HCT116 (cell line): ENCODE measurements around the gene NSD2. TPM values are rescaled to one million over a fixed set of nuclear protein-coding genes. Genes with fewer than 3 reads are reported as not detected.

Experiments used
- ATAC-seq: fragments of 200-7000 bp; cut with Tn5 transposase; 2 replicates; pipeline ENCODE4 v1.9.1; 2020; ENCODE audit warnings: mild to moderate bottlenecking, moderate library complexity
- BruUV-seq: library from RNA; stranded (reverse); fragments of 400-500 nt; replicated peaks from 2 replicates; lab custom pipeline; 2021; lab: Mats Ljungman, UMichigan
- CTCF ChIA-PET: fragments of 300-600 bp; sonication (Branson Sonifier 250); formaldehyde crosslinking; loops from one replicate; lab custom pipeline; 2021; ENCODE audit warnings: antibody characterized with exemption; lab: Charles Lee
- POLR2A ChIA-PET: fragments of 300-600, 350-600 bp; sonication (Branson Sonifier 250); formaldehyde crosslinking; loops from one replicate; lab custom pipeline; 2021; ENCODE audit warnings: antibody characterized with exemption; lab: Charles Lee
- RAD21 ChIA-PET, 2 experiments: fragments of 300-600 bp; sonication (Branson Sonifier 250); formaldehyde crosslinking; loops; one replicate each; lab custom pipeline; 2023; ENCODE audit warnings: low total read pairs in 2 of 2; ENCODE audit not compliant: uncharacterized antibody in 2 of 2, unreplicated experiment in 2 of 2, low non-redundant PET in 1 of 2; lab: Charles Lee
- DNase-seq: peaks from one replicate; pipeline ENCODE4 v3.0.0-alpha.2; 2010; ENCODE audit warnings: low read depth, low spot score
- H2AFZ ChIP-seq: fragments of 200-600 bp; shearing (Covaris generic), sonication (generic); 2 replicates; pipeline ENCODE4 v1.6.1; 2017; ENCODE audit warnings: low read depth, mixed run types, mixed read lengths, antibody characterized with exemption, low read length; ENCODE audit not compliant: poor library complexity, severe bottlenecking
- H3K27ac ChIP-seq: 2 replicates; pipeline ENCODE4 v1.5.1; 2012; ENCODE audit warnings: low read depth, low read length
- H3K27me3 ChIP-seq: fragments of 200-600 bp; sonication (generic); 2 replicates; pipeline ENCODE4 v1.6.1; 2016; ENCODE audit warnings: mixed run types, low read length, mixed read lengths; ENCODE audit not compliant: insufficient read depth
- H3K36me3 ChIP-seq, 2 experiments: fragments of 200-500 bp in 1 of 2; fragments of 200-600 bp in 1 of 2; sonication (Bioruptor generic) in 1 of 2; sonication (generic) in 1 of 2; 2 replicates each; pipeline versions ENCODE4 v1.5.1 to v1.6.1; 2014 to 2016; ENCODE audit warnings: low read length in 2 of 2, inconsistent platforms in 1 of 2, mixed read lengths in 1 of 2, mixed run types in 1 of 2; ENCODE audit not compliant: insufficient read depth in 2 of 2, control insufficient read depth in 1 of 2
- H3K4me1 ChIP-seq, 2 experiments: fragments of 200-600 bp in 1 of 2; sonication (generic) in 1 of 2; 2 replicates each; pipeline versions ENCODE4 v1.5.1 to v1.6.1; 2012 to 2017; ENCODE audit warnings: low read length in 2 of 2, inconsistent platforms in 1 of 2, mild to moderate bottlenecking in 1 of 2, mixed read lengths in 1 of 2, mixed run types in 1 of 2, moderate library complexity in 1 of 2; ENCODE audit not compliant: insufficient read depth in 2 of 2, control insufficient read depth in 1 of 2
- H3K4me2 ChIP-seq: fragments of 200-600 bp; sonication (generic); 2 replicates; pipeline ENCODE4 v1.6.1; 2017; ENCODE audit warnings: mixed run types, low read length, mixed read lengths
- H3K4me3 ChIP-seq, 2 experiments: fragments of 200-600 bp in 1 of 2; sonication (generic) in 1 of 2; replicated peaks in 1 of 2; 2 replicates each; pipeline ENCODE4 v1.5.1; 2011 to 2016; ENCODE audit warnings: low read length in 2 of 2, control low read depth in 1 of 2, low read depth in 1 of 2, mild to moderate bottlenecking in 1 of 2, mixed read lengths in 1 of 2, mixed run types in 1 of 2
- H3K79me2 ChIP-seq: fragments of 200-600 bp; sonication (generic); 2 replicates; pipeline ENCODE4 v1.6.1; 2017; ENCODE audit warnings: mild to moderate bottlenecking, mixed run types, low read length, moderate library complexity, mixed read lengths; ENCODE audit not compliant: insufficient read depth
- H3K9ac ChIP-seq: fragments of 200-600 bp; sonication (generic); 2 replicates; pipeline ENCODE4 v1.6.1; 2016; ENCODE audit warnings: low read length, mixed read lengths
- H3K9me2 ChIP-seq: fragments of 200-600 bp; sonication (generic), shearing (Covaris generic); 2 replicates; pipeline ENCODE4 v1.6.1; 2017; ENCODE audit warnings: mixed run types, mild to moderate bottlenecking, moderate library complexity; ENCODE audit not compliant: insufficient read depth
- H3K9me3 ChIP-seq, 2 experiments: fragments of 200-500 bp in 1 of 2; fragments of 200-600 bp in 1 of 2; sonication (Bioruptor generic) in 1 of 2; sonication (generic) in 1 of 2; 2 replicates each; pipeline ENCODE4 v1.6.1; 2014 to 2017; ENCODE audit warnings: low read length in 2 of 2, mixed read lengths in 2 of 2, inconsistent platforms in 1 of 2, low read depth in 1 of 2, mild to moderate bottlenecking in 1 of 2, mixed run types in 1 of 2, moderate library complexity in 1 of 2; ENCODE audit not compliant: control insufficient read depth in 1 of 2, insufficient read depth in 1 of 2
- H4K20me1 ChIP-seq: fragments of 200-600 bp; sonication (generic), shearing (Covaris generic); 2 replicates; pipeline ENCODE4 v1.6.1; 2017; ENCODE audit warnings: mixed run types, mild to moderate bottlenecking, moderate library complexity; ENCODE audit not compliant: insufficient read depth
- CBX3 ChIP-seq: IDR thresholded peaks from 2 replicates; pipeline ENCODE4 v1.6.1; 2012; ENCODE audit warnings: low read depth
- CEBPB ChIP-seq: IDR thresholded peaks from 2 replicates; pipeline ENCODE4 v1.6.1; 2012; ENCODE audit warnings: low read depth
- EGR1 ChIP-seq: IDR thresholded peaks from 2 replicates; pipeline ENCODE4 v1.6.1; 2012; ENCODE audit warnings: low read depth
- EZH2 ChIP-seq: fragments of 200-600 bp; sonication (generic); IDR thresholded peaks from 2 replicates; pipeline ENCODE4 v1.6.1; 2017; ENCODE audit warnings: antibody characterized with exemption, mixed run types
- EZH2phosphoT487 ChIP-seq: fragments of 200-600 bp; IDR thresholded peaks from 2 replicates; pipeline ENCODE4 v1.6.1; 2018; ENCODE audit warnings: antibody characterized with exemption, borderline replicate concordance
- POLR2A ChIP-seq: IDR thresholded peaks from 2 replicates; pipeline ENCODE4 v1.7.0; 2011; ENCODE audit warnings: borderline replicate concordance; ENCODE audit not compliant: insufficient read depth, insufficient read length; ENCODE audit errors: extremely low read depth
- POLR2AphosphoS5 ChIP-seq: IDR thresholded peaks from 2 replicates; pipeline ENCODE4 v1.6.1; 2011; ENCODE audit warnings: mild to moderate bottlenecking, low read depth, low read length, moderate library complexity
- RAD21 ChIP-seq: IDR thresholded peaks from 2 replicates; pipeline ENCODE4 v1.6.1; 2012; ENCODE audit warnings: low read depth, mild to moderate bottlenecking
- SRF ChIP-seq: IDR thresholded peaks from 2 replicates; pipeline ENCODE4 v1.6.1; 2012; ENCODE audit warnings: low read depth
- TCF7L2 ChIP-seq: IDR thresholded peaks from 2 replicates; pipeline ENCODE4 v1.7.0; 2011; ENCODE audit warnings: borderline replicate concordance, inconsistent platforms; ENCODE audit not compliant: insufficient read depth, insufficient read length; ENCODE audit errors: extremely low read depth
- YY1 ChIP-seq: IDR thresholded peaks from 2 replicates; pipeline ENCODE4 v1.6.1; 2011; ENCODE audit warnings: low read length, low read depth, moderate library complexity, mild to moderate bottlenecking; ENCODE audit not compliant: insufficient replicate concordance; ENCODE audit errors: extremely low read depth
- ZFX ChIP-seq: fragments of 450-650 bp; IDR thresholded peaks from 2 replicates; pipeline ENCODE4 v1.6.1; 2017
- intact Hi-C: fragments of 100-400 bp; cut with micrococcal nuclease; formaldehyde crosslinking; loops from 2 replicates; pipeline ENCODE4 v1.10.0; 2022
- total RNA-seq: library from RNA; stranded (reverse); gene quantifications from one replicate; pipeline ENCODE4 v1.2.1, GENCODE V29; 2021; ENCODE audit not compliant: unreplicated experiment
- TF ChIP-seq, protein P1 (sequence below), 3 experiments: fragments of 200-600 bp in 1 of 3; sonication (generic) in 1 of 3; IDR thresholded peaks in 2 of 3; conservative IDR thresholded peaks in 1 of 3; 2 replicates each; pipeline ENCODE4 v1.5.1; 2012 to 2017; ENCODE audit warnings: low read depth in 2 of 3, low read length in 2 of 3, antibody characterized with exemption in 1 of 3, borderline replicate concordance in 1 of 3, control low read depth in 1 of 3, mild to moderate bottlenecking in 1 of 3, mixed read lengths in 1 of 3, mixed run types in 1 of 3, moderate library complexity in 1 of 3; ENCODE audit not compliant: insufficient read depth in 1 of 3
- TF ChIP-seq, protein P2 (sequence below): IDR thresholded peaks from 2 replicates; pipeline ENCODE4 v1.6.1; 2012
- TF ChIP-seq, protein P3 (sequence below): IDR thresholded peaks from 2 replicates; pipeline ENCODE4 v1.6.1; 2011; ENCODE audit warnings: mild to moderate bottlenecking, low read length, moderate library complexity; ENCODE audit not compliant: insufficient replicate concordance; ENCODE audit errors: extremely low read depth
- TF ChIP-seq, protein P4 (sequence below): IDR thresholded peaks from 2 replicates; pipeline ENCODE4 v1.6.1; 2012

NSD2 gene
- total RNA-seq, 1 experiment from 2014 or later: 145 TPM

DNA sequence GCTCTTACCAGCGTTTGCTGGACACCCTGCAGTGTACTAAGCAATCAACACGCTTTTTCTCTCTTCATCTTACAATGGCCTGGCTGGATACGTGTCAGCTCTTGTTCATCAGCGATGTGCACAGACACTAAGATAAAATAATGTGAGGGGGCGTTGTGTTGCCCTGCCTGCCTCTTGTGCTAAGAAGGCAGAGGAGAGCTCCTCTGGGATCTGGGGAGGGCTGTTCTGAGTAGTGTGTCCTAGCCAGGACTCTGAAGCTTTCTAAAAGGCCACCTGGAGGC is 87.9 kb downstream of the NSD2 start:
- RAD21 ChIA-PET: no interaction called here
- Histone ChIP-seq H3K27me3 (no peaks in the 10 kb centered on the region), H3K27ac (no peak overlapping the region), H3K9me3 (no peaks in the 10 kb centered on the region), H3K9ac (no peak overlapping the region), H2AFZ (no peak overlapping the region), H3K36me3 (peaks cover 42 to 74% of the 10 kb centered on the region in 2 experiments), H3K4me1 (no peaks in the 10 kb centered on the region), H3K79me2 (peaks cover 18% of the 10 kb centered on the region), H4K20me1 (no peaks in the 10 kb centered on the region), H3K4me3 (no peak overlapping the region), H3K9me2 (no peaks in the 10 kb centered on the region), H3K4me2 (no peak overlapping the region)
- CTCF ChIA-PET: no interaction called here
- no TSS peak for BruUV-seq
- ATAC-seq (peak; percentile 51; the same call in 1 of the 2 replicates), DNase-seq (no peak)
- no peak for TF ChIP-seq RAD21
- TF ChIP-seq, protein P1, sequence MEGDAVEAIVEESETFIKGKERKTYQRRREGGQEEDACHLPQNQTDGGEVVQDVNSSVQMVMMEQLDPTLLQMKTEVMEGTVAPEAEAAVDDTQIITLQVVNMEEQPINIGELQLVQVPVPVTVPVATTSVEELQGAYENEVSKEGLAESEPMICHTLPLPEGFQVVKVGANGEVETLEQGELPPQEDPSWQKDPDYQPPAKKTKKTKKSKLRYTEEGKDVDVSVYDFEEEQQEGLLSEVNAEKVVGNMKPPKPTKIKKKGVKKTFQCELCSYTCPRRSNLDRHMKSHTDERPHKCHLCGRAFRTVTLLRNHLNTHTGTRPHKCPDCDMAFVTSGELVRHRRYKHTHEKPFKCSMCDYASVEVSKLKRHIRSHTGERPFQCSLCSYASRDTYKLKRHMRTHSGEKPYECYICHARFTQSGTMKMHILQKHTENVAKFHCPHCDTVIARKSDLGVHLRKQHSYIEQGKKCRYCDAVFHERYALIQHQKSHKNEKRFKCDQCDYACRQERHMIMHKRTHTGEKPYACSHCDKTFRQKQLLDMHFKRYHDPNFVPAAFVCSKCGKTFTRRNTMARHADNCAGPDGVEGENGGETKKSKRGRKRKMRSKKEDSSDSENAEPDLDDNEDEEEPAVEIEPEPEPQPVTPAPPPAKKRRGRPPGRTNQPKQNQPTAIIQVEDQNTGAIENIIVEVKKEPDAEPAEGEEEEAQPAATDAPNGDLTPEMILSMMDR (IDR thresholded peaks at IDR 0.05 in 2 of 3, conservative IDR thresholded peaks at IDR 0.05 in 1 of 3; ENCODE audit: borderline replicate concordance in 1 of 3, insufficient read depth in 1 of 3, low read depth in 2 of 3, low read length in 2 of 3): no peak
- no peak for TF ChIP-seq TCF7L2
- TF ChIP-seq, protein P2, sequence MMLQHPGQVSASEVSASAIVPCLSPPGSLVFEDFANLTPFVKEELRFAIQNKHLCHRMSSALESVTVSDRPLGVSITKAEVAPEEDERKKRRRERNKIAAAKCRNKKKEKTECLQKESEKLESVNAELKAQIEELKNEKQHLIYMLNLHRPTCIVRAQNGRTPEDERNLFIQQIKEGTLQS: no peak
- TF ChIP-seq, protein P3, sequence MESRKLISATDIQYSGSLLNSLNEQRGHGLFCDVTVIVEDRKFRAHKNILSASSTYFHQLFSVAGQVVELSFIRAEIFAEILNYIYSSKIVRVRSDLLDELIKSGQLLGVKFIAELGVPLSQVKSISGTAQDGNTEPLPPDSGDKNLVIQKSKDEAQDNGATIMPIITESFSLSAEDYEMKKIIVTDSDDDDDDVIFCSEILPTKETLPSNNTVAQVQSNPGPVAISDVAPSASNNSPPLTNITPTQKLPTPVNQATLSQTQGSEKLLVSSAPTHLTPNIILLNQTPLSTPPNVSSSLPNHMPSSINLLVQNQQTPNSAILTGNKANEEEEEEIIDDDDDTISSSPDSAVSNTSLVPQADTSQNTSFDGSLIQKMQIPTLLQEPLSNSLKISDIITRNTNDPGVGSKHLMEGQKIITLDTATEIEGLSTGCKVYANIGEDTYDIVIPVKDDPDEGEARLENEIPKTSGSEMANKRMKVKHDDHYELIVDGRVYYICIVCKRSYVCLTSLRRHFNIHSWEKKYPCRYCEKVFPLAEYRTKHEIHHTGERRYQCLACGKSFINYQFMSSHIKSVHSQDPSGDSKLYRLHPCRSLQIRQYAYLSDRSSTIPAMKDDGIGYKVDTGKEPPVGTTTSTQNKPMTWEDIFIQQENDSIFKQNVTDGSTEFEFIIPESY: no peak
- no peak for TF ChIP-seq YY1
- TF ChIP-seq CEBPB: no peak
- TF ChIP-seq SRF: no peak
- no peak for TF ChIP-seq ZFX
- no peak for TF ChIP-seq CBX3
- TF ChIP-seq, protein P4, sequence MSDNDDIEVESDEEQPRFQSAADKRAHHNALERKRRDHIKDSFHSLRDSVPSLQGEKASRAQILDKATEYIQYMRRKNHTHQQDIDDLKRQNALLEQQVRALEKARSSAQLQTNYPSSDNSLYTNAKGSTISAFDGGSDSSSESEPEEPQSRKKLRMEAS: no peak
- TF ChIP-seq EZH2phosphoT487: no peak
- TF ChIP-seq EGR1: no peak
- no peak for TF ChIP-seq POLR2A
- TF ChIP-seq POLR2AphosphoS5: no peak
- no peak for TF ChIP-seq EZH2
- intact Hi-C loops: no loop called here
- POLR2A ChIA-PET: no interaction called here
